ENCODE data around the gene EPHA7.
A peak's percentile ranks its signal among the peaks of the same experiment; 100 is the strongest.

The EPHA7 gene

GRCh38 chr6:93419304-93420162, at the start of gene EPHA7:
EPHA7 (minus strand) TSS chr6:93419559; CDS start chr6:93419341, 218 bp downstream.
- ATAC-seq: peak; percentile 49 to 75

- ATAC-seq: no peak
These were observed 48.9 kb upstream of the EPHA7 start for GRCh38 chr6:93468291-93468690.

GRCh38 chr6:93454533-93454932, 35.2 kb upstream of the EPHA7 start:
- no peak for ATAC-seq

- no peak for ATAC-seq
These were observed 34.6 kb upstream of the EPHA7 start for GRCh38 chr6:93453956-93454355.

- ATAC-seq: no peak
These were observed 28.5 kb upstream of the EPHA7 start for GRCh38 chr6:93447874-93448273.

GRCh38 chr6:93437491-93437890, 18.1 kb upstream of the EPHA7 start:
- ATAC-seq: no peak

- no peak for ATAC-seq
These were observed 14.2 kb upstream of the EPHA7 start for GRCh38 chr6:93433592-93433991.

GRCh38 chr6:93424303-93425064, 5.1 kb upstream of the EPHA7 start:
- ATAC-seq: no peak

GRCh38 chr6:93423542-93423941, 4.2 kb upstream of the EPHA7 start:
- no peak for ATAC-seq

- no peak for ATAC-seq
These were observed 920 bp upstream of the EPHA7 start for GRCh38 chr6:93420163-93420795.

- no peak for ATAC-seq
These were observed 703 bp downstream of the EPHA7 start for GRCh38 chr6:93418408-93419303.

- ATAC-seq: no peak
These were observed 1.3 kb downstream of the EPHA7 start for GRCh38 chr6:93418033-93418407.

GRCh38 chr6:93417421-93418013, 1.8 kb downstream of the EPHA7 start:
- no peak for ATAC-seq

- no peak for ATAC-seq
These were observed 2.6 kb downstream of the EPHA7 start for GRCh38 chr6:93416571-93417420.

- no peak for ATAC-seq
These were observed 6.2 kb downstream of the EPHA7 start for GRCh38 chr6:93413190-93413589.

GRCh38 chr6:93412452-93412851, 6.9 kb downstream of the EPHA7 start:
- no peak for ATAC-seq

GRCh38 chr6:93407186-93407585, 12.2 kb downstream of the EPHA7 start:
- no peak for ATAC-seq

- no peak for ATAC-seq
These were observed 16.0 kb downstream of the EPHA7 start for GRCh38 chr6:93403390-93403789.

- no peak for ATAC-seq
These were observed 20.6 kb downstream of the EPHA7 start for GRCh38 chr6:93398723-93399122.

GRCh38 chr6:93394471-93394870, 24.9 kb downstream of the EPHA7 start:
- no peak for ATAC-seq

- ATAC-seq: no peak
These were observed 25.7 kb downstream of the EPHA7 start for GRCh38 chr6:93393554-93394074.

All from activated CD4-positive, CD25-positive, alpha-beta regulatory T cell treated with anti-CD3 and anti-CD28 coated beads, Interleukin-2, amount 50 U/mL, for 24 hours (primary cell).